Measurements from ENCODE around the gene DDX6. TPM values are rescaled to one million over a fixed set of nuclear protein-coding genes. Genes with fewer than 3 reads are reported as not detected.

Gene DDX6
- total and polyA plus RNA-seq, 10 of the 15 experiments (the other 5 are each of a cell fraction or from before 2014, with no cell fraction given): 6.6 to 119 (median 48.8) TPM

DNA sequence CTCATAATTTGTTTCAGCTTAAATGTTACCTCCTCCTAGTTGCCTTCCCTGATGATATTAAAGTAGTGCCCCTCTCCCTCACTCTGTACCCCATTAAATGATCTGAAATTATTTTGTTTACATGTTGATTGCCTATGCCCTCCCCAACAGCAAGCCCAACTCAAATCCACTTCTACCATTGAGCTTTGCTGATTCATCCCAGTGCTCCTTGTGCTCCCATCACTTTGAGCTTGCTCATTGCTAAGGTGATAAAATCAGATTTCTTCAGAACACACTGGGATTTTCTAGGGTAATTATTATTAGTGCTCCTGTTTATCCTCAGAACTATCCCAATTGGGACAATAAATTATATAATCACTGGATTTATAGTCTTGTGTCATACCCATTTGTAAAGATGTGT, 8.4 kb upstream of the DDX6 start:
- DNase-seq (ENCODE audit: low read depth, low spot score) (no peak), ATAC-seq (no peak), FAIRE-seq (no peak)
- RAD21 ChIA-PET (ENCODE audit: unreplicated experiment): interaction anchor here (0.9 to 1.4 kb wide), 2 partner anchors 10 to 99 kb away, joined by 4 to 5 read pairs; no protein-coding TSS in a partner anchor
- no peak overlapping the region for H3K9ac ChIP-seq (ENCODE audit: control insufficient read depth, insufficient read depth, low read length)
- POLR2A ChIA-PET: interaction anchor here (0.6 to 1.1 kb wide), 5 partner anchors 8 to 286 kb away, joined by 3 to 5 read pairs (median 4); partner anchors contain the start of genes DDX6 and HMBS
- H3K36me3 ChIP-seq (ENCODE audit: control insufficient read depth in 2 of 2, insufficient read depth in 2 of 2, low read length in 1 of 2): no peaks in the 10 kb centered on the region
- no peaks in the 10 kb centered on the region; a peak in 1 of 4 replicates for H3K27me3 ChIP-seq (replicated peaks in 1 of 2; ENCODE audit: control insufficient read depth in 2 of 2, insufficient read depth in 2 of 2, low read length in 1 of 2)
- no peaks in the 10 kb centered on the region for H3K9me3 ChIP-seq (replicated peaks; ENCODE audit: control insufficient read depth, insufficient read depth, low read length)
- SMC1A ChIA-PET (ENCODE audit: uncharacterized antibody, unreplicated experiment): interaction anchor here (0.8 to 3.3 kb wide), 5 partner anchors 11 to 87 kb away, joined by 3 to 8 read pairs (median 4); no protein-coding TSS in a partner anchor
- no peak overlapping the region for H3K4me3 ChIP-seq
- no peak overlapping the region for H3K4me2 ChIP-seq (ENCODE audit: control insufficient read depth, insufficient read depth)
- BruUV-seq (replicated peaks): no TSS peak
- CTCF ChIA-PET: interaction anchor here (0.6 to 1.2 kb wide), 5 partner anchors 8 to 56 kb away, joined by 3 to 4 read pairs (median 3); partner anchors contain the start of gene DDX6
- H3K4me1 ChIP-seq (ENCODE audit: control insufficient read depth, insufficient read depth, low read length): no peaks in the 10 kb centered on the region
- no peak overlapping the region for H2AFZ ChIP-seq (ENCODE audit: control insufficient read depth, low read depth, low read length)
- H4K20me1 ChIP-seq (ENCODE audit: control insufficient read depth, insufficient read depth): no peaks in the 10 kb centered on the region
- intact Hi-C loops (cut with micrococcal nuclease; ENCODE audit: unreplicated experiment): no loop called here
- in situ Hi-C loops (cut with MboI): no loop called here
- H3K27ac ChIP-seq (ENCODE audit: control insufficient read depth, insufficient read depth): no peak overlapping the region
- no peak for TF ChIP-seq SP1 (IDR thresholded peaks at IDR 0.05; ENCODE audit: low read depth, low read length)
- H3K79me2 ChIP-seq (ENCODE audit: control insufficient read depth, insufficient read depth, low read length): no peaks in the 10 kb centered on the region

DNA sequence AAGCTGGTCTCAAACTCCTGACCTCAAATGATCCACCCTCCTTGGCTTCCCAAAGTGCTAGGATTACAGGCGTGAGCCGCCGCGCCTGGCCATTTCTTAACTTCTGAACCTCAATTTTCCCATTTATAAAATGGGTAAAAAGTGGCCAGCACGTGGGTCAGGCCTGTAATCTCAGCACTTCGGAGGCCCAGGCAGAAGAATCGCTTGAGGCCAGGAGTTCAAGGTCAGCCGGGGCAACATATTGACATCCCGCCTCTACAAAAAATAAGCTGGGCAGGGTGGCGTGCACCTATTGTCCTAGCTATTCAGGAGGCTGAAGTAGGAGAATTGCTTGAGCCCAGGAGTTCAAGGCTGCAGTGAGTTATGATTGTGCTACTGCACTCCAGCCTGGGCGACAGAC, 6.5 kb upstream of the DDX6 start:
- H3K27ac ChIP-seq (ENCODE audit: control insufficient read depth, insufficient read depth): no peak overlapping the region
- H3K9ac ChIP-seq (ENCODE audit: control insufficient read depth, insufficient read depth, low read length): no peak overlapping the region
- H3K4me3 ChIP-seq: no peak overlapping the region
- SMC1A ChIA-PET (ENCODE audit: uncharacterized antibody, unreplicated experiment): interaction anchor here (1.7 kb wide), 1 partner anchor 22 kb away, joined by 4 read pairs; no protein-coding TSS in a partner anchor
- no TSS peak for BruUV-seq (replicated peaks)
- CTCF ChIA-PET: no interaction called here
- H4K20me1 ChIP-seq (ENCODE audit: control insufficient read depth, insufficient read depth): no peaks in the 10 kb centered on the region
- in situ Hi-C loops (cut with MboI) (no loop called here), intact Hi-C loops (cut with micrococcal nuclease; ENCODE audit: unreplicated experiment) (no loop called here)
- ATAC-seq: no peak
- no peak for DNase-seq (ENCODE audit: low read depth, low spot score)
- RAD21 ChIA-PET (ENCODE audit: unreplicated experiment): no interaction called here
- FAIRE-seq: no peak
- no peaks in the 10 kb centered on the region; a peak in 1 of 4 replicates for H3K27me3 ChIP-seq (replicated peaks in 1 of 2; ENCODE audit: control insufficient read depth in 2 of 2, insufficient read depth in 2 of 2, low read length in 1 of 2)
- H3K79me2 ChIP-seq (ENCODE audit: control insufficient read depth, insufficient read depth, low read length): no peaks in the 10 kb centered on the region
- POLR2A ChIA-PET: no interaction called here
- no peaks in the 10 kb centered on the region for H3K36me3 ChIP-seq (ENCODE audit: control insufficient read depth in 2 of 2, insufficient read depth in 2 of 2, low read length in 1 of 2)
- H3K4me1 ChIP-seq (ENCODE audit: control insufficient read depth, insufficient read depth, low read length): no peaks in the 10 kb centered on the region
- no peak overlapping the region for H2AFZ ChIP-seq (ENCODE audit: control insufficient read depth, low read depth, low read length)
- 76% methylated on average over 11 of the region's 11 CpGs for WGBS (ENCODE audit: insufficient coverage, insufficient replicate concordance, low lambda C conversion rate, missing lambda C conversion rate)
- H3K4me2 ChIP-seq (ENCODE audit: control insufficient read depth, insufficient read depth): no peak overlapping the region
- H3K9me3 ChIP-seq (replicated peaks; ENCODE audit: control insufficient read depth, insufficient read depth, low read length): no peaks in the 10 kb centered on the region
- TF ChIP-seq TAF1 (IDR thresholded peaks at IDR 0.05; ENCODE audit: borderline replicate concordance, low read depth, low read length) (no peak), POU2F2 (IDR thresholded peaks at IDR 0.05; ENCODE audit: borderline replicate concordance, low read depth, low read length) (no peak), PAX5 (IDR thresholded peaks at IDR 0.05; ENCODE audit: borderline replicate concordance, low read depth, low read length) (no peak), MTA2 (IDR thresholded peaks at IDR 0.05; ENCODE audit: low read depth) (no peak), RAD51 (IDR thresholded peaks at IDR 0.05) (no peak), CBX5 (IDR thresholded peaks at IDR 0.05; ENCODE audit: low read depth) (no peak), BHLHE40 (IDR thresholded peaks at IDR 0.05; ENCODE audit: borderline replicate concordance in 1 of 2, low read depth in 2 of 2, low read length in 1 of 2) (no peak), ATF7 (IDR thresholded peaks at IDR 0.05; ENCODE audit: low read depth) (no peak)
- TF ChIP-seq, protein P1, sequence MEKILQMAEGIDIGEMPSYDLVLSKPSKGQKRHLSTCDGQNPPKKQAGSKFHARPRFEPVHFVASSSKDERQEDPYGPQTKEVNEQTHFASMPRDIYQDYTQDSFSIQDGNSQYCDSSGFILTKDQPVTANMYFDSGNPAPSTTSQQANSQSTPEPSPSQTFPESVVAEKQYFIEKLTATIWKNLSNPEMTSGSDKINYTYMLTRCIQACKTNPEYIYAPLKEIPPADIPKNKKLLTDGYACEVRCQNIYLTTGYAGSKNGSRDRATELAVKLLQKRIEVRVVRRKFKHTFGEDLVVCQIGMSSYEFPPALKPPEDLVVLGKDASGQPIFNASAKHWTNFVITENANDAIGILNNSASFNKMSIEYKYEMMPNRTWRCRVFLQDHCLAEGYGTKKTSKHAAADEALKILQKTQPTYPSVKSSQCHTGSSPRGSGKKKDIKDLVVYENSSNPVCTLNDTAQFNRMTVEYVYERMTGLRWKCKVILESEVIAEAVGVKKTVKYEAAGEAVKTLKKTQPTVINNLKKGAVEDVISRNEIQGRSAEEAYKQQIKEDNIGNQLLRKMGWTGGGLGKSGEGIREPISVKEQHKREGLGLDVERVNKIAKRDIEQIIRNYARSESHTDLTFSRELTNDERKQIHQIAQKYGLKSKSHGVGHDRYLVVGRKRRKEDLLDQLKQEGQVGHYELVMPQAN (conservative IDR thresholded peaks at IDR 0.05): no peak
- TF ChIP-seq, protein P2, sequence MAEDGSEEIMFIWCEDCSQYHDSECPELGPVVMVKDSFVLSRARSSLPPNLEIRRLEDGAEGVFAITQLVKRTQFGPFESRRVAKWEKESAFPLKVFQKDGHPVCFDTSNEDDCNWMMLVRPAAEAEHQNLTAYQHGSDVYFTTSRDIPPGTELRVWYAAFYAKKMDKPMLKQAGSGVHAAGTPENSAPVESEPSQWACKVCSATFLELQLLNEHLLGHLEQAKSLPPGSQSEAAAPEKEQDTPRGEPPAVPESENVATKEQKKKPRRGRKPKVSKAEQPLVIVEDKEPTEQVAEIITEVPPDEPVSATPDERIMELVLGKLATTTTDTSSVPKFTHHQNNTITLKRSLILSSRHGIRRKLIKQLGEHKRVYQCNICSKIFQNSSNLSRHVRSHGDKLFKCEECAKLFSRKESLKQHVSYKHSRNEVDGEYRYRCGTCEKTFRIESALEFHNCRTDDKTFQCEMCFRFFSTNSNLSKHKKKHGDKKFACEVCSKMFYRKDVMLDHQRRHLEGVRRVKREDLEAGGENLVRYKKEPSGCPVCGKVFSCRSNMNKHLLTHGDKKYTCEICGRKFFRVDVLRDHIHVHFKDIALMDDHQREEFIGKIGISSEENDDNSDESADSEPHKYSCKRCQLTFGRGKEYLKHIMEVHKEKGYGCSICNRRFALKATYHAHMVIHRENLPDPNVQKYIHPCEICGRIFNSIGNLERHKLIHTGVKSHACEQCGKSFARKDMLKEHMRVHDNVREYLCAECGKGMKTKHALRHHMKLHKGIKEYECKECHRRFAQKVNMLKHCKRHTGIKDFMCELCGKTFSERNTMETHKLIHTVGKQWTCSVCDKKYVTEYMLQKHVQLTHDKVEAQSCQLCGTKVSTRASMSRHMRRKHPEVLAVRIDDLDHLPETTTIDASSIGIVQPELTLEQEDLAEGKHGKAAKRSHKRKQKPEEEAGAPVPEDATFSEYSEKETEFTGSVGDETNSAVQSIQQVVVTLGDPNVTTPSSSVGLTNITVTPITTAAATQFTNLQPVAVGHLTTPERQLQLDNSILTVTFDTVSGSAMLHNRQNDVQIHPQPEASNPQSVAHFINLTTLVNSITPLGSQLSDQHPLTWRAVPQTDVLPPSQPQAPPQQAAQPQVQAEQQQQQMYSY (CRISPR knock-in tag; IDR thresholded peaks at IDR 0.05): no peak
- TF ChIP-seq, protein P3, sequence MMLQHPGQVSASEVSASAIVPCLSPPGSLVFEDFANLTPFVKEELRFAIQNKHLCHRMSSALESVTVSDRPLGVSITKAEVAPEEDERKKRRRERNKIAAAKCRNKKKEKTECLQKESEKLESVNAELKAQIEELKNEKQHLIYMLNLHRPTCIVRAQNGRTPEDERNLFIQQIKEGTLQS (IDR thresholded peaks at IDR 0.05; ENCODE audit: borderline replicate concordance, extremely low read depth, low read depth, low read length): no peak
